Measurements from ENCODE around the gene SVBP.

The SVBP gene

GRCh38 chr1:42846257-42847110, 29.3 kb upstream of the SVBP start, which contains the start of gene ZNF691 (continued):
- TF ChIP-seq ZNF174 (tag by site-specific recombination; IDR thresholded peaks at IDR 0.05) (no peak), ZNF362 (tag by site-specific recombination; IDR thresholded peaks at IDR 0.05) (no peak), YY2 (tag by site-specific recombination; IDR thresholded peaks at IDR 0.05) (peak; percentile 39; the same call in 1 of the 2 replicates), ZNF660 (tag by site-specific recombination; IDR thresholded peaks at IDR 0.05) (peak; percentile 71), ZFP69B (tag by site-specific recombination; IDR thresholded peaks at IDR 0.05) (peak; percentile 95), HIC1 (tag by site-specific recombination; IDR thresholded peaks at IDR 0.05) (no peak), TCF7L2 (IDR thresholded peaks at IDR 0.05; ENCODE audit: borderline replicate concordance, low read depth, low read length) (no peak), KLF16 (tag by site-specific recombination; IDR thresholded peaks at IDR 0.05) (peak; percentile 37; the same call in 1 of the 2 replicates), ZNF529 (tag by site-specific recombination; IDR thresholded peaks at IDR 0.05; ENCODE audit: insufficient replicate concordance) (no peak), ZNF664 (tag by site-specific recombination; IDR thresholded peaks at IDR 0.05) (no peak), ZNF2 (tag by site-specific recombination; IDR thresholded peaks at IDR 0.05) (peak; percentile 31; the same call in 1 of the 2 replicates)
- TF ChIP-seq, protein P1, sequence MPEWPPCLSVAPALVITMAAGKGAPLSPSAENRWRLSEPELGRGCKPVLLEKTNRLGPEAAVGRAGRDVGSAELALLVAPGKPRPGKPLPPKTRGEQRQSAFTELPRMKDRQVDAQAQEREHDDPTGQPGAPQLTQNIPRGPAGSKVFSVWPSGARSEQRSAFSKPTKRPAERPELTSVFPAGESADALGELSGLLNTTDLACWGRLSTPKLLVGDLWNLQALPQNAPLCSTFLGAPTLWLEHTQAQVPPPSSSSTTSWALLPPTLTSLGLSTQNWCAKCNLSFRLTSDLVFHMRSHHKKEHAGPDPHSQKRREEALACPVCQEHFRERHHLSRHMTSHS (tag by site-specific recombination; IDR thresholded peaks at IDR 0.05), result 0 out of 2 replicates have a peak, but pooled peaks have one; percentile 11
- TF ChIP-seq, protein P2, sequence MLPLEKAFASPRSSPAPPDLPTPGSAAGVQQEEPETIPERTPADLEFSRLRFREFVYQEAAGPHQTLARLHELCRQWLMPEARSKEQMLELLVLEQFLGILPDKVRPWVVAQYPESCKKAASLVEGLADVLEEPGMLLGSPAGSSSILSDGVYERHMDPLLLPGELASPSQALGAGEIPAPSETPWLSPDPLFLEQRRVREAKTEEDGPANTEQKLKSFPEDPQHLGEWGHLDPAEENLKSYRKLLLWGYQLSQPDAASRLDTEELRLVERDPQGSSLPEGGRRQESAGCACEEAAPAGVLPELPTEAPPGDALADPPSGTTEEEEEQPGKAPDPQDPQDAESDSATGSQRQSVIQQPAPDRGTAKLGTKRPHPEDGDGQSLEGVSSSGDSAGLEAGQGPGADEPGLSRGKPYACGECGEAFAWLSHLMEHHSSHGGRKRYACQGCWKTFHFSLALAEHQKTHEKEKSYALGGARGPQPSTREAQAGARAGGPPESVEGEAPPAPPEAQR (tag by site-specific recombination; IDR thresholded peaks at IDR 0.05), result no peak

DNA sequence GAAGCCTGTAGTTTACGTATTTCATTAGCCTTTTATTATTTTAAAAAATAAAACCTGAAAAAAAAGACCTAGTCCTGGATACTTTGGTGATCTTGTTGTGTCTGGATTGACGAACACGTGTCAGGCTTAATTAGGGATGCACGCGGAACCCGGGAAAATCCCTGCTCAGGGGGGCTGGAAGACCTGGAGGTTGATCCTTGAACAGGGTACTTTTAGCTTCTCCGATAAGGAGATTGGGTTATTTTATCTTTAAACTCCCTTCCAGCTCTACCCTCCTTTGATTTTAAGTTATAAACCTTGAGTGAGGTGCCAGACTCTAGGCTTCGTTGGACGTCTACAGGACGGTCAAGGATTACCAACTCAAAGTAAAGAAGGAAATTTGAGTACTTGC, 28.7 kb upstream of the SVBP start:
- CTCF ChIA-PET, result interaction anchor here (0.5 to 1.3 kb wide), 12 partner anchors 8 to 1400 kb away, joined by 3 to 6 read pairs (median 4); no protein-coding TSS in a partner anchor
- H3K27ac ChIP-seq (ENCODE audit: extremely low read depth, low read depth, low read length), result peak overlapping the region; percentile 26; the same call in 1 of the 2 replicates
- TF ChIP-seq ZNF777 (tag by site-specific recombination; IDR thresholded peaks at IDR 0.05; ENCODE audit: borderline replicate concordance) (0 out of 2 replicates have a peak, but pooled peaks have one; percentile 39), YY2 (tag by site-specific recombination; IDR thresholded peaks at IDR 0.05) (no peak), SETDB1 (IDR thresholded peaks at IDR 0.05; ENCODE audit: insufficient read length, low read length) (peak; percentile 46), ZNF426 (tag by site-specific recombination; IDR thresholded peaks at IDR 0.05) (no peak), ZNF23 (tag by site-specific recombination; IDR thresholded peaks at IDR 0.05; ENCODE audit: borderline replicate concordance) (no peak)
- TF ChIP-seq, protein P3, sequence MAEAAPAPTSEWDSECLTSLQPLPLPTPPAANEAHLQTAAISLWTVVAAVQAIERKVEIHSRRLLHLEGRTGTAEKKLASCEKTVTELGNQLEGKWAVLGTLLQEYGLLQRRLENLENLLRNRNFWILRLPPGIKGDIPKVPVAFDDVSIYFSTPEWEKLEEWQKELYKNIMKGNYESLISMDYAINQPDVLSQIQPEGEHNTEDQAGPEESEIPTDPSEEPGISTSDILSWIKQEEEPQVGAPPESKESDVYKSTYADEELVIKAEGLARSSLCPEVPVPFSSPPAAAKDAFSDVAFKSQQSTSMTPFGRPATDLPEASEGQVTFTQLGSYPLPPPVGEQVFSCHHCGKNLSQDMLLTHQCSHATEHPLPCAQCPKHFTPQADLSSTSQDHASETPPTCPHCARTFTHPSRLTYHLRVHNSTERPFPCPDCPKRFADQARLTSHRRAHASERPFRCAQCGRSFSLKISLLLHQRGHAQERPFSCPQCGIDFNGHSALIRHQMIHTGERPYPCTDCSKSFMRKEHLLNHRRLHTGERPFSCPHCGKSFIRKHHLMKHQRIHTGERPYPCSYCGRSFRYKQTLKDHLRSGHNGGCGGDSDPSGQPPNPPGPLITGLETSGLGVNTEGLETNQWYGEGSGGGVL (tag by site-specific recombination; IDR thresholded peaks at IDR 0.05), result no peak
- TF ChIP-seq, protein P4, sequence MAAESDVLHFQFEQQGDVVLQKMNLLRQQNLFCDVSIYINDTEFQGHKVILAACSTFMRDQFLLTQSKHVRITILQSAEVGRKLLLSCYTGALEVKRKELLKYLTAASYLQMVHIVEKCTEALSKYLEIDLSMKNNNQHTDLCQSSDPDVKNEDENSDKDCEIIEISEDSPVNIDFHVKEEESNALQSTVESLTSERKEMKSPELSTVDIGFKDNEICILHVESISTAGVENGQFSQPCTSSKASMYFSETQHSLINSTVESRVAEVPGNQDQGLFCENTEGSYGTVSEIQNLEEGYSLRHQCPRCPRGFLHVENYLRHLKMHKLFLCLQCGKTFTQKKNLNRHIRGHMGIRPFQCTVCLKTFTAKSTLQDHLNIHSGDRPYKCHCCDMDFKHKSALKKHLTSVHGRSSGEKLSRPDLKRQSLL (tag by site-specific recombination; IDR thresholded peaks at IDR 0.05), result 0 out of 2 replicates have a peak, but pooled peaks have one; percentile 3
- peaks cover 10 to 54% of the 10 kb centered on the region in 2 experiments; a peak in 2 of 3 replicates for H3K36me3 ChIP-seq (ENCODE audit: control insufficient read depth in 2 of 2, insufficient read depth in 1 of 2, low read length in 2 of 2)
- H3K9me3 ChIP-seq (ENCODE audit: control insufficient read depth, insufficient read depth, low read depth, low read length), result no peaks in the 10 kb centered on the region
- POLR2A ChIA-PET, result interaction anchor here (0.5 to 2.6 kb wide), 24 partner anchors 9 to 569 kb away, joined by 3 to 35 read pairs (median 4); partner anchors contain the start of genes C1orf50, ERMAP, P3H1 and SVBP
- no peaks in the 10 kb centered on the region for H3K4me1 ChIP-seq (ENCODE audit: control insufficient read depth, insufficient read depth, low read length)
- H3K4me3 ChIP-seq (ENCODE audit: low read depth, low read length), result peak overlapping the region; percentile 38
